Measurements from ENCODE around the gene SMURF1.

SMURF1 gene

DNA sequence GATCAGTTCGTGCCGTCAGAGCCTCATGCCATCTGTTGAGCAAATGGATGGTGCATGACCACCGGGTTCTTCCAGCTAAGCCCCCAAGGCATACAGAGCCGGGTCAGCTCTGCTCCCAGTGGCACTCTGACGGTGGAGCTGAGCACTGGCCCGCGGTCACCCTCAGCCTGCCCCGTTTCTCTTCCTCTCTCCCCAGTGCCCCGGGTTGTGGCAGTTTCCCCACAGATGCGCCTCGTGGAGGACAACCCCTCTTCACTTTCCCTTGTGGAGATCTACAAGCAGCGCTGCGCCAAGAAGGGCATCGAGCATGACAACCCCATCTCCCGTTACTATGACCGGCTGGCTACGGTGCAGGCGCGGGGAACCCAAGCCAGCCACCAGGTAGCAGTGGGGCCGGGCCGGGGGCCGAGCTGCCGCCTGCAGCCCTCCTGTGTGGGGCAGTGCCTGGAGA is 135.7 kb downstream of the SMURF1 start:
- TF ChIP-seq, protein P1, sequence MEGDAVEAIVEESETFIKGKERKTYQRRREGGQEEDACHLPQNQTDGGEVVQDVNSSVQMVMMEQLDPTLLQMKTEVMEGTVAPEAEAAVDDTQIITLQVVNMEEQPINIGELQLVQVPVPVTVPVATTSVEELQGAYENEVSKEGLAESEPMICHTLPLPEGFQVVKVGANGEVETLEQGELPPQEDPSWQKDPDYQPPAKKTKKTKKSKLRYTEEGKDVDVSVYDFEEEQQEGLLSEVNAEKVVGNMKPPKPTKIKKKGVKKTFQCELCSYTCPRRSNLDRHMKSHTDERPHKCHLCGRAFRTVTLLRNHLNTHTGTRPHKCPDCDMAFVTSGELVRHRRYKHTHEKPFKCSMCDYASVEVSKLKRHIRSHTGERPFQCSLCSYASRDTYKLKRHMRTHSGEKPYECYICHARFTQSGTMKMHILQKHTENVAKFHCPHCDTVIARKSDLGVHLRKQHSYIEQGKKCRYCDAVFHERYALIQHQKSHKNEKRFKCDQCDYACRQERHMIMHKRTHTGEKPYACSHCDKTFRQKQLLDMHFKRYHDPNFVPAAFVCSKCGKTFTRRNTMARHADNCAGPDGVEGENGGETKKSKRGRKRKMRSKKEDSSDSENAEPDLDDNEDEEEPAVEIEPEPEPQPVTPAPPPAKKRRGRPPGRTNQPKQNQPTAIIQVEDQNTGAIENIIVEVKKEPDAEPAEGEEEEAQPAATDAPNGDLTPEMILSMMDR (conservative IDR thresholded peaks at IDR 0.05; ENCODE audit: low read depth), result no peak
- no peak for DNase-seq (ENCODE audit: low spot score)
- CTCF ChIA-PET, result interaction anchor here (0.6 kb wide), 1 partner anchor 14 kb away, joined by 4 read pairs; no protein-coding TSS in a partner anchor
- POLR2A ChIA-PET (ENCODE audit: low non-redundant PET), result no interaction called here
- no peak overlapping the region for H3K27ac ChIP-seq

DNA sequence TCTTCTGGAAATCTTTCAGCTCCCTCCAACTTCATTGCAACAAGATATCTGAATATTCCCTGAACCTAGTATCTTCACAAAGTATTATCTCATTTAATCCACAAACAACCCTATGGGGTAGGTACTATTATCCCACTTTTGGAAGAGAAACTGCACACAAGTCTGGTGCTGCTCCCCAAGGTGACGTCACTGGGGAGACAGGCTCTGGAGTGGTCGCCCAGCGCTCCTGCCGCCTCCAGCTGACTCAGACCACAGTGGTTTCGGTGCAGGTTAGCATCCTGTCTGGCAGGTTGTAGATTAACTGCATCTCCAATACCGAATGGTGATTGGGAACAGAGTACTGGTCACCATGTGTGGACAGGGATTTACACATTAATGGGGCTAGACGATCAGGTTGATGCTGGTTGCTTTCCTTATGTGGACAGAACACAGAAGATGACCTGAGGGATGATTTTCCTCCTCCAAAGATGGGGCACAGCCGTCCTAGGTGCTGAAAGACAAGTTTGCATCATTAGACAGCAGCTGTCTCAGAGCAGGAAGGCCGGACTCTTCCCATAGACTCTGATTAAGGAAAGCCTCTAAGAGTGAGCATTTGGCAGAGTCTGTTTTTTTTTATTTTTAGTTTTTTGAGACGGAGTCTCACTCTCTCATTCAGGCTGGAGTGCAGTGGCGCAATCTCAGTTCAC is 137.0 kb downstream of the SMURF1 start:
- no peak for DNase-seq (ENCODE audit: low spot score)
- POLR2A ChIA-PET (ENCODE audit: low non-redundant PET), result no interaction called here
- no peak overlapping the region for H3K27ac ChIP-seq
- CTCF ChIA-PET, result interaction anchor here (0.6 kb wide), 1 partner anchor 185 kb away, joined by 3 read pairs; no protein-coding TSS in a partner anchor
- TF ChIP-seq, protein P1 (conservative IDR thresholded peaks at IDR 0.05; ENCODE audit: low read depth), result no peak

DNA sequence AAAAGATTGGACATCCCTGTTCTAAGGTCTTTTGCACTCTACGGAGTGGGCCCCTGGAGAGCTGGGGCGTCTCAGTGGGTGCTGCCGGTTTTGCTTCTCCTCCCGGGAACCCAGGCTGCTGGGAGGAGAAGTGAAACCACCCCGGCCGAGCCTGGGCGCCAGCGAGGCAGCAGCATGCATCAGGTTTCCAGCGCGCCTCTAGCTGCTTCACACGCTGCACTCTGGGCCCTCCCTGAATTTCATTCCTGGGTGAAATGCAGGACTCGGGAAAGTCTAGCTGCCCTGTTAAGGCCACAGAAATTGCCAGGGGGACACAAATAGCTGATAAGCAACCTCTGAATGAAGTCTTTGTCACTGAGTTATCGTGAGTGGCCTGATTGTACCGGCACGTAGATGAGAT is 138.1 kb downstream of the SMURF1 start:
- CTCF ChIA-PET, result interaction anchor here (0.8 kb wide), 1 partner anchor 256 kb away, joined by 3 read pairs; no protein-coding TSS in a partner anchor
- POLR2A ChIA-PET (ENCODE audit: low non-redundant PET), result no interaction called here
- no peak for DNase-seq (ENCODE audit: low spot score)
- TF ChIP-seq, protein P1 (conservative IDR thresholded peaks at IDR 0.05; ENCODE audit: low read depth), result no peak
- H3K27ac ChIP-seq, result no peak overlapping the region

DNA sequence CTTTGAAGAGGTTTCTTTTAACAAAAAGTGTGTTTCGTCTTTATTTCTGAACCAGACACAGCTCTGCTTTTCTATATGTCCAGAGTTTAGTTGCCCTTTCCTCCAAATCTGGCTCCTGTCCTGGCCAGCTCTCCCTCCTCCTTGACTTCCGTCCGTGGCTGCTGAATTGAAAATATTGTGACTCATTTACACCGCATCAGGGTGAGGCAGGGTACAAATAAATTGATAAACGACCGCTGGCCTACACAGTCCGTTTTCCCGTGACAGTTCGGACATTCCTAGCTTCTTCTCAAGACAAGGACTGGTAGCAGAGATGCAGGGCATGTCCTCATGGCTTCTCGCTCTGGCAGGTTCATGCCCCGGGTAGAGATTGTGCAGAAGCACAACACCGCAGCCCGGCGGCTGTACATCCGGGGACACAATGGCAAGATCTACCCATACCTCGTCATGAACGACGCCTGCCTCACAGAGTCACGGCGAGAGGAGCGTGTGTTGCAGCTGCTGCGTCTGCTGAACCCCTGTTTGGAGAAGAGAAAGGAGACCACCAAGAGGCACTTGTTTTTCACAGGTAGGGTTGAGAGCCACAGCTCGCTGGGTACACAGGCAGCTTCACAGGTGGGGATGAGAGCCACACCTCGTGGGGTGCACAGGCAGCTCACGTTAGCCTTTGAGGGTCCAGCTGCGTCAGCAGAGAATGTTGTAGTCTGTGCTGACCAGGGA is 139.0 kb downstream of the SMURF1 start:
- no peak for DNase-seq (ENCODE audit: low spot score)
- CTCF ChIA-PET, result interaction anchor here (0.8 kb wide), 1 partner anchor 255 kb away, joined by 3 read pairs; no protein-coding TSS in a partner anchor
- H3K27ac ChIP-seq, result no peak overlapping the region
- TF ChIP-seq, protein P1 (conservative IDR thresholded peaks at IDR 0.05; ENCODE audit: low read depth), result no peak
- POLR2A ChIA-PET (ENCODE audit: low non-redundant PET), result no interaction called here

DNA sequence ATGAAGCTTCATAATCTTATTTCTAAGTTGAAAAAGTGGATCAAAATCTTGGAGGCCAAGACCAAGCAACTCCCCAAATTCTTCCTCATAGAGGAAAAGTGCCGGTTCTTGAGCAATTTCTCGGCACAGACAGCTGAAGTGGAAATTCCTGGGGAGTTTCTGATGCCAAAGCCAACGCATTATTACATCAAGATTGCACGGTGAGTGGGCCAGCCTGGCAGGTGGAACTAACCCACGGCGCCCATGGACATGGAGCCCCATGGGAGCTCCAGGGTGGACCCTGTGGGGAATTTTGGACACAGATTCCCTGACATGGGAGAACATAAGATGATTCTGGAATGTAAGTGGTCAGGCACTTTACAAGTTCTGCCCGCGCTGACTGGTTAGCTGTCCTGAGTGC is 139.7 kb downstream of the SMURF1 start:
- ChIA-PET CTCF (no interaction called here), POLR2A (ENCODE audit: low non-redundant PET) (no interaction called here)

DNA sequence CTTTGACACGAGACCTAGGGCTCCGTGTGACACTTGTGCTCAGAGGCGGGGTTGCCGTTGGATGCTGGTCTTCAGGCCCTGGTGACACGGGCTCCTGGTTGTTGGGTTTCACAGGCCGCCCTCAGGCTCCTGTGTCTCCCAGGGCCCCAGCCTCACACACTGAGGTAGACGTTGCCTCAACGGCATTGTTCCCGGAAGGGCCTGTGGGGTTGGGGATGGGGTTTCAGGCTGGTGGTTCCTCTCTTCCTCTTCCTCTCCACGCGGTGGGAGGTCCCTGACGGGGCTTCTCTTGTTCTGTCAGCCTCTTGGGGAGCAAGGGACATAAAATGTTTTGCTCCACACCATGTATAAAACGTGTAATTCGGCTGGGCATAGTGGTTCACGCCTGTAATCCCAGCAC is 140.5 kb downstream of the SMURF1 start:
- no peak overlapping the region for H3K27ac ChIP-seq
- DNase-seq (ENCODE audit: low spot score), result no peak
- POLR2A ChIA-PET (ENCODE audit: low non-redundant PET), result no interaction called here
- CTCF ChIA-PET, result no interaction called here
- TF ChIP-seq, protein P1 (conservative IDR thresholded peaks at IDR 0.05; ENCODE audit: low read depth), result no peak

More for the DNA sequence above, 139.7 kb downstream of the SMURF1 start:
- TF ChIP-seq, protein P1 (conservative IDR thresholded peaks at IDR 0.05; ENCODE audit: low read depth), result no peak
- no peak for DNase-seq (ENCODE audit: low spot score)
- H3K27ac ChIP-seq, result no peak overlapping the region
